Measurements from ENCODE around the gene UBE3D.
"Not testable (repeated sequence)": the region's sequence is repeated elsewhere in the genome, so short reads cannot be mapped to it uniquely, and the experiment has no call there.

The UBE3D gene

GRCh38 chr6:83051377-83052172 lies 14.1 kb downstream of the UBE3D start:
- DNase-seq, result no peak

DNA sequence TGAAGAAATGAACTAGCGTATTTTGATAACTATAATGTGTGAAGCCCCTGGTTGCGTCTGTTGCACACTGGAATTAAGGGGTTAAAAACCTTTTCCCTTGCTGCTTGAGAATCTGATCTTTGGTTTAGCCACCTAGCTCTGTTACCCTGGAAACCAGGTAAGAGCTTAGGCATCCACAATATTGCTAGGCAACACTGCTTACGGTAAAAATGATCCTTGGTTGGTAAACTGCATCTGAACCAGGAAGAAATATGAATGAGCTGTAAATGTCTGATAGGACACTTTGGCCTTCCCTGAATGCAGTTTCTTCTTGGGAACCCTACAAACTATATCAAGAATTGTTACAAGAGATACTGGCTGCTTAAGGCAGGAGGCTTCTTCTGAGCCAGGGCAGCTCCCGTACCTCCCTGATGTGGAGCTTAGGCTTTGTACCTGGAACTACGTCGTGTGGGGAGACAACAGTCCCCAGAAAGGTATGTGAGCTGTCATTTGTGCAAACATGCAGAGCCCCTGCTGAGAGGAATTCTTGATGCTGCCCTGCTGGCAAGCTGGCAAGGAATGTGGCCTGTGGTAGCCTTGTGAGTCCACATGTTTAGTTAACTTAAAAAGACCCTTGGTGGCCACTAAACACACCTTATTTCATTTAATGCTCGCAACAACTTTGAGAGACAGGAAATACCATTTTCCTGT lies 18.4 kb downstream of the UBE3D start:
- DNase-seq, result no peak

DNA sequence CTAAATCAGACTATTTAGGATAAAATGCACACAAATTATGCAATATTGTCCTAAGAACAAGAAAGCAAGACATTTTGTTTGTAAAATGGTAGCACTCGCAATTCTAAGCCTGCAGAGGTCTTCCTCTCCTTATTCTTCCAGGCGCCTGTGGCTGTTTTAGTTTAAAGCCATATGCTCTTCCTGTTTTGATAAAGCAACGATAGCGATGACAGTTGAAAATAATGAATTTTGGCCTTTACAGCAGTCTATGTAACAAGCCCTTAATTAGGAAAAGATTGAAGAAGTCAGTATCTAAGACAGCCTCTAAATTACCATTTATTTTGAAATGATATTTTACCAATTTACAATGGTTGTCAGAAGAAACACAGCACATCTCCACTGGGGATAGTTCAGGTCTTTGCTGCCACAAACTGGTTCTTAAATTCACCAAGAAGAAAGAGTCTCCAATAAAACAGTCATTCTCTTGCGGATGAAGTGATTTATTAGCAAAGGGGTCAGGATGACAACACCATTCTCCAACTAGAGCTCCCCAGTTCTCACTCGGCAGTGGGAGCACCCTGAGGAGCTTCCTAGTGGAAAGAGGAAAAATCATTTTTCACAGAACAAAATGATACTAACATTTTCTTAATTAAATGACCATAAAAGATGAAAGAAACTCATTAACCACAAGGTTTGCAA lies 21.4 kb downstream of the UBE3D start:
- DNase-seq, result no peak

DNA sequence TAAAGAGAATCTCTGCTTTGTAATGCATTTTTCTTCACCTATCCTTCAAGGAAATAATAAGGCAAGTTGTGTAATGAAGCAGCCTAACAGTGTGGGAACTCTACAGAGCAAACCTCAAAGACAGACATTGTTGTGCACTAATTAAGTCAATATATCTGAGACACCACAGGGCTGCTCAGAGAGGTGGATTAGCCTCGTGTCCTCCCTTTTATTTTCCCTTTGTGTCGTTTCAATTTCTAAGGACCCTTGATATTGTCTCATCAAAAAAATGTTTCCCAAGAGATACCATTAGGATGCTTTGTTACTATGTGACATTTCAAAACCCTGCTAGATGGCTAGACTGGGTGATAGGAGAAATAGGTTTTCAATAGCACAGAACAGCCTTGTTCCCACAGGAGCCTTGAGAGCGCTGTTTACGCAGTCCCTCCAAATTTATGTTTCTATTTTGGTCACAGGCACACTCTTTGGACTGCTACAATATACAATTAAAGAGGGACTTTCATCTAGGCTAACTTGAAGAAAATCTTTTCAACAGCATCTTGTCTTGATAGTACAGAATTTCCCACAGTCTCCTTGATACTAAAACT lies 23.1 kb downstream of the UBE3D start:
- no peak for DNase-seq

GRCh38 chr6:83038246-83038645 lies 27.4 kb downstream of the UBE3D start:
- no peak for DNase-seq

DNA sequence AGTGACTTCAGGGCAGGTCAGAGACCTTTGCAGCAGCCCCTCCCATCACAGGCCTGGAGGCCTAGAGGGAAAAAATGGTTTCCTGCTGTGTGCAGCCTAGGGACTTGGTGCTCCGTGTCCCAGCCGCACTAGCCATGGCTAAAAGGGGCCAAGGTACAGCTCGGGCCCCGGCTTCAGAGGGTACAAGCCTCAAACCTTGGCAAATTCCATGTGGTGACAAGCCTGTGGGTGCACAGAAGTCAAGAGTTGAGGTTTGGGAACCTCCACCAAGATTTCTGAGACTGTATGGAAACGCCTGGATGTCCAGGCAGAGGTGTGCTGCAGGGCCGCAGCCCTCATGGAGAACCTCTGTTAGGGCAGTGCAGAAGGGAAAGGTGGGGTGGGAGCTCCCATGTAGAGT lies 34.0 kb downstream of the UBE3D start:
- no peak for DNase-seq

GRCh38 chr6:83019741-83020140 lies 45.9 kb downstream of the UBE3D start:
- DNase-seq, result no peak

DNA sequence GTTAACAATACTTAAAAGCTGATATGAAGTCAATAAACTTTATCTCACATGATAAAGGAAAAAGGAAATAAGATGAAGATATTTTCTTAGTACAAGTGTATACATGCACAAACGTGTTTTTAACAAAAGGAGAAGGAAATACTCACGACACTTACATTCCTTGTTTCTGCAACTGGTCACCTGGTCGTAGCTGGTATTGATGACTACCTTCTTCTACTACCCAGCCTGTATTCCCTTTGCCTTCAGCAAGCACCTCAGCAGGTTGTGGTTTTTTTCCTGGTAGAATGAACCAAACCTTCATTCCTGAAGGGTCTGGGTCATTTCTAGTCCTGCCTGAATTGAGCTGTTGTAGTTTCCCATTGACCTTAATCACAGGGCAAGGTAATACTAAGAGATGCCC lies 54.5 kb downstream of the UBE3D start:
- not testable (repeated sequence) for DNase-seq

- DNase-seq, result no peak
Observed at GRCh38 chr6:83008626-83009025, 57.0 kb downstream of the UBE3D start.

DNA sequence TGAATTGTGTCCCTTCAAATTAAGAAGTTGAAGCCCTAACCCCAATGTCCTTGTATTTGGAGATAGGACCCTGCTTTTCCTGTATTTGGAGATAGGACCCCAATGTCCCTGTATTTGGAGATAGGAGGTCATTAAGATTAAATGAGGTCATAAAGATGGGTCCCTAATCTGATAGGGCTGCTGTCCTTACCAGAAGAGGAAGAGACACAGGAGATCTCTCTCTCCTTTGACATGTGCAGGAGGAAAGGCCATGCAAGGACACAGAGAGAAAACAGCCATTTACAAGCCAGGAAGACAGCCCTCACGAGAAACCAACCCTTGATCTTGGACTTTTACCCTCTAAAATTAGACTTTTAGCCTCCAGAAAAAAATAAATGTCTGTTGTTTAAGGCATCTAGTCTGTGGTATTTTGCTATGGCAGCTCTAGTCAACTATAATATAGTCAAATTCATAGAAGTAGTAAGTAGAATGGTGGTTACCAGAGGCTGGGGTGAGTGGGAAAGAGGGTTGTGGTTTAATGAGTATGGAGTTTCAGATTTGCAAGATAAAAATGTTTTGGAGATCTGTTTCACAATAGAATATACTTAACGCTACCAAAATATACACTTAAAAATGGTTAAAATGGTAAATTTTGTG lies 59.3 kb downstream of the UBE3D start:
- DNase-seq, result no peak

GRCh38 chr6:82996156-82996555 lies 69.5 kb downstream of the UBE3D start:
- DNase-seq, result no peak

- DNase-seq, result no peak
Observed at GRCh38 chr6:82995066-82995465, 70.6 kb downstream of the UBE3D start.

DNA sequence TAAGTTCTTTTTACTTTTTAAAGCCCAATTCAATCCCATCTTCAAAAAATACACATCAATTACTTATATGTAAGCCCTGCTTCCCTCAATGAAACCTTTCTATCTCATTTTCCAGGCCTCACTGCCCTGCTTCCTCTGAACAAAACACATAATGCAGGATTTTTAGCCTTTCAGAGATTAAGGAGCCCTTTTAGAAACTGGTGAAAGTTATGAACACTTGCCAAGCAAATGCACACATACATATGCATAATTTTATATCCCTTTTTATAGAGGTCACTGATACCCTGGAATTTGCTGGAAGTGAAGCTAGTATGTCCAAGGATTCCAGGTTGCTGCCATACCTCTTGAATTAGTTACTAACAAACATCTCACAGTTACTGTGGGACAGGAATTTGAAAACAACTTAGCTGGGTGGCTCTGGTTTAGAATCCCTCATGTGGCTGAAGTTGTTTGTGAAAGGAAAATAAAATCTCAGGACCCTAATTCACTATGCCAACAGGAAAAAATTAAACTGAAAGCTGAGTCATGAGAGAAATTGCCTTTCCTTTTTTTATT lies 75.8 kb downstream of the UBE3D start:
- DNase-seq, result no peak

- DNase-seq, result no peak
Observed at GRCh38 chr6:82988930-82989351, 76.7 kb downstream of the UBE3D start.

- no peak for DNase-seq
Observed at GRCh38 chr6:82987951-82988350, 77.7 kb downstream of the UBE3D start.

DNA sequence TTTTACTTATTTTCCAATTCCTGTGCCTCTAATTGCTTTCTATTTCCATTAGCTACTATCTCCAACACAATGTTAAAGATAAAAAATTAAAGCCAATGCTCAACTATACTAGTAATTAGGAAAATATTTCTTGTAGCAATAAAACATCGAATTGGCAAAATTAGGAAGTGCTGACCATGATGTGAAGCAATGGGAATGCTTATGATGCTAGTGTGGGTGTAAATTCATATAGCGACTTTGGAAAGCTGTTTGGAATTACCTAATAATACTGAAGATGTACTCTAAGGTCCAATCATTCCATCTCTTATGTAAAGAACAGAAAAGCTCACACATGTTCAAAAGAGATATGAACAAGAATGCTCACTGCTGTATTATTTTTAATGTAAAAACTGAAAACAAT lies 78.2 kb downstream of the UBE3D start:
- no peak for DNase-seq

- no peak for DNase-seq
Observed at GRCh38 chr6:82984720-82985119, 80.9 kb downstream of the UBE3D start.

DNA sequence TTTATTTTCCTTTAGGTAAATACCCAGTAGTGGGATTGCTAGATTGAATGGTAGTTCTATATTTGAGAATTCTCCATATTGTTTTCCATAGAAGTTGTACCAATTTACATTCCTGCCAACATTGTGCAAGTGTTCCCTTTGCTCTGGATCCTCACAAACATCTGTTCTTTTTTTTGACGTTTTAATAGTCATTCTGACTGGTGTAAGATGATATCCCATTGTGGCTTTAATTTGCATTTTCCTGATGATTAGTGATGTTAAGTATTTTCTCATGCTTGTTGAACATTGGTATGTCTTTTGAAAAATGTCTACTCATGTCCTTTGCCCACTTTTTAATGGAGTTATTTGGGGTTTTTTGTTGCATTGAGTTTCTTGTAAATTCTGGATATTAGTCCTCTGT lies 85.6 kb downstream of the UBE3D start:
- DNase-seq, result no peak

- no peak for DNase-seq
Observed at GRCh38 chr6:82979657-82980056, 86.0 kb downstream of the UBE3D start.

DNA sequence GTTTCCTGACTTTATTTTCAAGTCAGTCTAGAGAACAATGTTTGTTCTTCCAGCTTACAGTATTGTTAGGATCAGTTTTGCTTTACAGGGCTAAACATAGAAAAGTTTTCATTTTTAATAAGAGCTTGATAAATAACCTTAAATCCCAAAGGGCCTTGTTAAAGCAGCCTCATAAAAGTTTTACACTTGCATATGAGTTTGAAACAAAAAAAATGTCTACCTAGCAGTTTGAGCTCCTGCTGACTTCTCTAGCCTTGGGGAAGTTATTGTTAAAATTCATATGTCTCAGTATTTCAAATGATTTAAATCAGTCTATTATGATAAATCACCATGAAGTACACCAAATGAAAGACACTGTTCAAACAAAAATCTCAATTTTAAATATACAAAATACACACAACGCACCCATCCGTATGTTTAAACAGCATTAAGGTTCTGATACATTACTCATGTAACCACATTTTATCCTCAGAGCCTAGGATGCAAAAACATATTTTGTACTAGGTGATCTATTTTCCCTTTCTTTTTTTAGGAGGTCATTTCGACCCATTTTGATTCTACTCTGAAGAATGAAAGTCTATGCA lies 87.2 kb downstream of the UBE3D start:
- DNase-seq, result no peak

GRCh38 chr6:82976179-82976578 lies 89.5 kb downstream of the UBE3D start:
- no peak for DNase-seq

DNA sequence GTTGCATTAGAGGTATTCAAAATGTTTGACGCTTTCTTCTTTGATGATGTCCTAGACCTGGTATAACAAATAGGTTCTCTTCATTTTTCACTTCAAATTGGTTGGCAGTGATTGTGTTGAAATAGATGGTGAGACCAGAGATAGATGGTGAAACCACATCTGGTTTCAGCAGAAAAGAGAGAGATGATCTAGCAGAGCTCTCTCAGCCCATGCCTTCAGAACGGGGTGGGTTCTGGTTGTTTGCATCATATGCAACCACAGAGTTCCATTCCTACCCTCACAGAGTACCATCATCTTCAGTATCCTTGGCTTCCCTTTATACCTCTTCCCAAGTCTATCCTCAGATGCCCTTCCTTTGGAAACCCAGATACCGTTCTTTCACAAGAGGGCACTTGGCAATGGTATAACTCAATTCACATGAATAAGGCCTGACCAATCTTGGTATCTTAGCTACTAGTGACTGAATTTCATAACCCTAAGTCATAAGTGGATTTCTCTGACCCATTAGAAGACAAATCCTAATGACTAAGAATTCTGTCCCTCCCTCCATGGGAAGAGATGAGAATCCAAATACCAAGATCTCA lies 93.7 kb downstream of the UBE3D start:
- DNase-seq, result no peak

Measured in NCI-H1436 treated with DMSO at 0.1 percent for 48 hours (cell line).